HepG2 (cell line): ENCODE measurements around the gene DDX60.

Experiments
- EP300 ChIP-seq, 3 experiments: sonication (generic) in 1 of 3; formaldehyde crosslinking in 1 of 3; IDR thresholded peaks; 2 replicates each; pipeline versions ENCODE4 v1.5.1 to v1.6.1; 2011 to 2020; ENCODE audit warnings: low read depth in 2 of 3, low read length in 2 of 3, borderline replicate concordance in 1 of 3, improper control_type of control experiment in 1 of 3, mild to moderate bottlenecking in 1 of 3, missing genetic modification reagents in 1 of 3, moderate library complexity in 1 of 3
- NFYB ChIP-seq: sonication (generic); formaldehyde crosslinking; IDR thresholded peaks from 2 replicates; pipeline ENCODE4 v1.4.0; 2020; ENCODE audit warnings: missing genetic modification reagents
- RAD21 ChIP-seq: fragments of 450-650 bp; formaldehyde crosslinking; IDR thresholded peaks from 2 replicates; pipeline ENCODE4 v1.5.0; 2020; ENCODE audit warnings: mild to moderate bottlenecking
- ZKSCAN8 ChIP-seq: IDR thresholded peaks from 2 replicates; pipeline ENCODE4 v1.6.1; 2016; ENCODE audit warnings: borderline replicate concordance, missing genetic modification reagents, missing compliant biosample characterization
- ZNF564 ChIP-seq: sonication (generic); formaldehyde crosslinking; IDR thresholded peaks from 2 replicates; pipeline ENCODE4 v1.8.1; 2023; ENCODE audit warnings: mild to moderate bottlenecking, missing genetic modification reagents
- ZNF781 ChIP-seq: sonication (generic); formaldehyde crosslinking; IDR thresholded peaks from 2 replicates; pipeline ENCODE4 v1.5.1; 2020; ENCODE audit warnings: borderline replicate concordance, mild to moderate bottlenecking, missing genetic modification reagents; ENCODE audit errors: not compliant biosample characterization
- TF ChIP-seq, protein P1 (sequence below): sonication (generic); formaldehyde crosslinking; IDR thresholded peaks from 2 replicates; pipeline ENCODE4 v1.5.0; 2020; ENCODE audit warnings: mild to moderate bottlenecking, missing genetic modification reagents, moderate library complexity
- TF ChIP-seq, protein P2 (sequence below): IDR thresholded peaks from 2 replicates; pipeline ENCODE4 v1.6.1; 2016; ENCODE audit warnings: missing compliant biosample characterization, missing genetic modification reagents, borderline replicate concordance

DNA sequence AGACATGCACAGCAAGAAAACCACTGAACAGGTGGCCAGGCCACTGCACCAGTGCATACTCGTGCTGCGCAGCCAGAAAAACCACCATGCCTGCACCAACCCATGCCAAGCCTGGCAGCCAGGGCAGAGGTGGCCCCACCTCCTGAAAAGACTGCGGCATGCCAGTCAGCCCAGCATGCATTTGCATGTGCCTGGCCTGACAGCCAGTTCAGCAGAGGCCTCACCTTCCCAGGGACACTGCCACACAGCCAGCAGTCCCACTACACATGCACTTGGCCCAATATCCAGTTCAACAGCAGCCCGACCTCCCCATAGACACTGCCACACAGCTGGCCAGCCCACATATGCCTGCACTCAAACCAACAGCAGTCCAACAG is 43.5 kb upstream of the DDX60 start:
- no peak for TF ChIP-seq EP300 (IDR thresholded peaks at IDR 0.05; ENCODE audit: low read depth in 2 of 2, low read length in 2 of 2)
- TF ChIP-seq EP300 (CRISPR knock-in tag; IDR thresholded peaks at IDR 0.05; ENCODE audit: borderline replicate concordance) = no peak
- no peak for TF ChIP-seq ZKSCAN8
- TF ChIP-seq, protein P1, sequence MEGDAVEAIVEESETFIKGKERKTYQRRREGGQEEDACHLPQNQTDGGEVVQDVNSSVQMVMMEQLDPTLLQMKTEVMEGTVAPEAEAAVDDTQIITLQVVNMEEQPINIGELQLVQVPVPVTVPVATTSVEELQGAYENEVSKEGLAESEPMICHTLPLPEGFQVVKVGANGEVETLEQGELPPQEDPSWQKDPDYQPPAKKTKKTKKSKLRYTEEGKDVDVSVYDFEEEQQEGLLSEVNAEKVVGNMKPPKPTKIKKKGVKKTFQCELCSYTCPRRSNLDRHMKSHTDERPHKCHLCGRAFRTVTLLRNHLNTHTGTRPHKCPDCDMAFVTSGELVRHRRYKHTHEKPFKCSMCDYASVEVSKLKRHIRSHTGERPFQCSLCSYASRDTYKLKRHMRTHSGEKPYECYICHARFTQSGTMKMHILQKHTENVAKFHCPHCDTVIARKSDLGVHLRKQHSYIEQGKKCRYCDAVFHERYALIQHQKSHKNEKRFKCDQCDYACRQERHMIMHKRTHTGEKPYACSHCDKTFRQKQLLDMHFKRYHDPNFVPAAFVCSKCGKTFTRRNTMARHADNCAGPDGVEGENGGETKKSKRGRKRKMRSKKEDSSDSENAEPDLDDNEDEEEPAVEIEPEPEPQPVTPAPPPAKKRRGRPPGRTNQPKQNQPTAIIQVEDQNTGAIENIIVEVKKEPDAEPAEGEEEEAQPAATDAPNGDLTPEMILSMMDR = no peak
- no peak for TF ChIP-seq ZNF564 (CRISPR knock-in tag)
- TF ChIP-seq, protein P2, sequence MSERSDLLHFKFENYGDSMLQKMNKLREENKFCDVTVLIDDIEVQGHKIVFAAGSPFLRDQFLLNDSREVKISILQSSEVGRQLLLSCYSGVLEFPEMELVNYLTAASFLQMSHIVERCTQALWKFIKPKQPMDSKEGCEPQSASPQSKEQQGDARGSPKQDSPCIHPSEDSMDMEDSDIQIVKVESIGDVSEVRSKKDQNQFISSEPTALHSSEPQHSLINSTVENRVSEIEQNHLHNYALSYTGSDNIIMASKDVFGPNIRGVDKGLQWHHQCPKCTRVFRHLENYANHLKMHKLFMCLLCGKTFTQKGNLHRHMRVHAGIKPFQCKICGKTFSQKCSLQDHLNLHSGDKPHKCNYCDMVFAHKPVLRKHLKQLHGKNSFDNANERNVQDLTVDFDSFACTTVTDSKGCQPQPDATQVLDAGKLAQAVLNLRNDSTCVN (CRISPR knock-in tag) = no peak
- TF ChIP-seq NFYB (CRISPR knock-in tag) = no peak
- no peak for TF ChIP-seq ZNF781 (CRISPR knock-in tag)
- TF ChIP-seq RAD21 (CRISPR knock-in tag) = no peak
